Measurements from ENCODE around the gene KANSL1. TPM values are rescaled to one million over a fixed set of nuclear protein-coding genes. Genes with fewer than 3 reads are reported as not detected.
"Not testable (repeated sequence)": the region's sequence is repeated elsewhere in the genome, so short reads cannot be mapped to it uniquely, and the experiment has no call there.

Gene KANSL1
- total RNA-seq, 8 experiments from 2014 or later, result 36.9 to 96.5 (median 81.9) TPM

GRCh38 chr17:46020023-46020761, 173.0 kb downstream of the KANSL1 start:
- in situ Hi-C loops (cut with MboI; ENCODE audit: low pct_unique_long_range_greater_than_20kb in 2 of 9, low sequenced_read_pairs in 9 of 9, unreplicated experiment in 9 of 9), result no loop called here
- Histone ChIP-seq H3K4me3 (no peak overlapping the region), H3K27ac (no peak overlapping the region), H3K4me1 (replicated peaks in 1 of 2) (no peaks in the 10 kb centered on the region)
- WGBS, 10 experiments, result 60 to 100% (median 90%) methylated on average over 1 to 6 of the region's 14 CpGs; no CpG with 5 or more reads in 2 of the 10 experiments
- ATAC-seq (replicated peaks in 6 of 8), result peak in 2 of 8 experiments; percentile 23 to 60

DNA sequence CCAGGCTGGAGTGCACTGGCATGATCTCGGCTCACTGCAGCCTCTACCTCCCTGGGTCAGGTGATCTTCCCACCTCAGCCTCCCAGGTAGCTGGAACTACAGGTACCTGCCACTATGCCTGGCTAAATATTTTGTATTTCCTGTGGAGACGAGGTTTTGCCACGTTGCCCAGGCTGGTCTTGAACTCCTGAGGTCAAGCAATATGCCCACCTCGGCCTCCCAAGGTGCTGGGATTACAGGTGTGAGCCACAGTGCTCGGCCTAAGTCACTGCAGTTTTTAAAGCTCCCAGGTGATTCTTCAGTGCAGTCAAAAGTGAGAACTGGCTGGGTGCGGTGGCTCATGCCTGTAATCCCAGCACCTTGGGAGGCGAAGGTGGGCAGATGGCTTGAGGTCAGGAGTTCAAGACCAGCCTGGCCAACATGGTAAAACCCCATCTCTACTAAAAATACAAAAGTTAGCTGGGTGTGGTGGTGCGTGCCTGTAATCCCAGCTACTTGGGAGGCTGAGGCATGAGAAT, 173.8 kb downstream of the KANSL1 start:
- H3K27ac ChIP-seq; in situ Hi-C loops (cut with MboI; ENCODE audit: low pct_unique_long_range_greater_than_20kb in 2 of 9, low sequenced_read_pairs in 9 of 9, unreplicated experiment in 9 of 9); H3K4me1 ChIP-seq (replicated peaks in 1 of 2); H3K4me3 ChIP-seq; ATAC-seq (replicated peaks in 6 of 8): not testable (repeated sequence)
- 75 to 100% (median 90%) methylated on average over 1 to 7 of the region's 8 CpGs; no CpG with 5 or more reads in 3 of the 10 experiments for WGBS, 10 experiments

- H3K4me1 ChIP-seq (replicated peaks in 1 of 2), result peaks cover 2 to 5% of the 10 kb centered on the region in 2 donors
- ATAC-seq (replicated peaks in 6 of 8), result peak in 4 of 8 experiments; percentile 30 to 97 (median 77)
- H3K27ac ChIP-seq, result no peak overlapping the region
- in situ Hi-C loops (cut with MboI; ENCODE audit: low pct_unique_long_range_greater_than_20kb in 2 of 9, low sequenced_read_pairs in 9 of 9, unreplicated experiment in 9 of 9), result no loop called here
- 20 to 100% (median 77%) methylated on average over 1 to 7 of the region's 9 CpGs; no CpG with 5 or more reads in 4 of the 10 experiments for WGBS, 10 experiments
- no peak overlapping the region for H3K4me3 ChIP-seq
Observed at GRCh38 chr17:46013502-46014165, 179.6 kb downstream of the KANSL1 start.

DNA sequence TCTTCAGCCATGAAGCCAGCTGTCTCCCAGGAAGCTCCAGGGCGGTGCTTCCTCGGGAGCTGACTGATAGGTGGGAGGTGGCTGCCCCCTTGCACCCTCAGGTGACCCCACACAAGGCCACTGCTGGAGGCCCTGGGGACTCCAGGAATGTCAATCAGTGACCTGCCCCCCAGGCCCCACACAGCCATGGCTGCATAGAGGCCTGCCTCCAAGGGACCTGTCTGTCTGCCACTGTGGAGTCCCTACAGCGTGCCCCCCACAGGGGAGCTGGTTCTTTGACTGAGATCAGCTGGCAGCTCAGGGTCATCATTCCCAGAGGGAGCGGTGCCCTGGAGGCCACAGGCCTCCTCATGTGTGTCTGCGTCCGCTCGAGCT, 180.1 kb downstream of the KANSL1 start:
- Histone ChIP-seq H3K4me3 (no peak overlapping the region), H3K4me1 (replicated peaks in 1 of 2) (peaks cover 2 to 5% of the 10 kb centered on the region in 2 donors), H3K27ac (no peak overlapping the region)
- ATAC-seq (replicated peaks in 6 of 8), result no peak
- in situ Hi-C loops (cut with MboI; ENCODE audit: low pct_unique_long_range_greater_than_20kb in 2 of 9, low sequenced_read_pairs in 9 of 9, unreplicated experiment in 9 of 9), result no loop called here
- WGBS, 10 experiments, result 28 to 83% (median 60%) methylated on average over 1 to 6 of the region's 7 CpGs; no CpG with 5 or more reads in 5 of the 10 experiments

DNA sequence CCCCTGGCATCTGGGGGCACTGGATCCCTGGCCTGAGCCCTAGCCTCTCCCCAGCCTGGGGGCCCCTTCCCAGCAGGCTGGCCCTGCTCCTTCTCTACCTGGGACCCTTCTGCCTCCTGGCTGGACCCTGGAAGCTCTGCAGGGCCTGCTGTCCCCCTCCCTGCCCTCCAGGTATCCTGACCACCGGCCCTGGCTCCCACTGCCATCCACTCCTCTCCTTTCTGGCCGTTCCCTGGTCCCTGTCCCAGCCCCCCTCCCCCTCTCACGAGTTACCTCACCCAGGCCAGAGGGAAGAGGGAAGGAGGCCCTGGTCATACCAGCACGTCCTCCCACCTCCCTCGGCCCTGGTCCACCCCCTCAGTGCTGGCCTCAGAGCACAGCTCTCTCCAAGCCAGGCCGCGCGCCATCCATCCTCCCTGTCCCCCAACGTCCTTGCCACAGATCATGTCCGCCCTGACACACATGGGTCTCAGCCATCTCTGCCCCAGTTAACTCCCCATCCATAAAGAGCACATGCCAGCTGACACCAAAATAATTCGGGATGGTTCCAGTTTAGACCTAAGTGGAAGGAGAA, 180.6 kb downstream of the KANSL1 start:
- 63 to 95% (median 76%) methylated on average over 1 to 6 of the region's 11 CpGs; no CpG with 5 or more reads in 6 of the 10 experiments for WGBS, 10 experiments
- peaks cover 2 to 5% of the 10 kb centered on the region in 2 donors for H3K4me1 ChIP-seq (replicated peaks in 1 of 2)
- no peak overlapping the region for H3K4me3 ChIP-seq
- H3K27ac ChIP-seq, result no peak overlapping the region
- in situ Hi-C loops (cut with MboI; ENCODE audit: low pct_unique_long_range_greater_than_20kb in 2 of 9, low sequenced_read_pairs in 9 of 9, unreplicated experiment in 9 of 9), result no loop called here
- ATAC-seq (replicated peaks in 6 of 8), result peak in 1 of 8 experiments; percentile 16

GRCh38 chr17:46011711-46012505, 181.3 kb downstream of the KANSL1 start:
- ATAC-seq (replicated peaks in 6 of 8), result peak in 1 of 8 experiments; percentile 8
- in situ Hi-C loops (cut with MboI; ENCODE audit: low pct_unique_long_range_greater_than_20kb in 2 of 9, low sequenced_read_pairs in 9 of 9, unreplicated experiment in 9 of 9), result no loop called here
- 67 to 100% (median 95%) methylated on average over 2 to 4 of the region's 28 CpGs; no CpG with 5 or more reads in 5 of the 10 experiments for WGBS, 10 experiments
- no peak overlapping the region for H3K27ac ChIP-seq
- no peak overlapping the region for H3K4me3 ChIP-seq
- peaks cover 2 to 5% of the 10 kb centered on the region in 2 donors for H3K4me1 ChIP-seq (replicated peaks in 1 of 2)

DNA sequence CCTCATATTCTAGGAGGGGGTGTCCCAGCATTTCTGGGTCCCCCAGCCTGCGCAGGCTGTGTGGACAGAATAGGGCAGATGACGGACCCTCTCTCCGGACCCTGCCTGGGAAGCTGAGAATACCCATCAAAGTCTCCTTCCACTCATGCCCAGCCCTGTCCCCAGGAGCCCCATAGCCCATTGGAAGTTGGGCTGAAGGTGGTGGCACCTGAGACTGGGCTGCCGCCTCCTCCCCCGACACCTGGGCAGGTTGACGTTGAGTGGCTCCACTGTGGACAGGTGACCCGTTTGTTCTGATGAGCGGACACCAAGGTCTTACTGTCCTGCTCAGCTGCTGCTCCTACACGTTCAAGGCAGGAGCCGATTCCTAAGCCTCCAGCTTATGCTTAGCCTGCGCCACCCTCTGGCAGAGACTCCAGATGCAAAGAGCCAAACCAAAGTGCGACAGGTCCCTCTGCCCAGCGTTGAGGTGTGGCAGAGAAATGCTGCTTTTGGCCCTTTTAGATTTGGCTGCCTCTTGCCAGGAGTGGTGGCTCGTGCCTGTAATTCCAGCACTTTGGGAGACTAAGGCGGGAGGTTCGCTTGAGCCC, 182.5 kb downstream of the KANSL1 start:
- WGBS, 10 experiments, result 62 to 89% (median 83%) methylated on average over 1 to 10 of the region's 16 CpGs; no CpG with 5 or more reads in 3 of the 10 experiments
- ATAC-seq (replicated peaks in 6 of 8), result no peak

DNA sequence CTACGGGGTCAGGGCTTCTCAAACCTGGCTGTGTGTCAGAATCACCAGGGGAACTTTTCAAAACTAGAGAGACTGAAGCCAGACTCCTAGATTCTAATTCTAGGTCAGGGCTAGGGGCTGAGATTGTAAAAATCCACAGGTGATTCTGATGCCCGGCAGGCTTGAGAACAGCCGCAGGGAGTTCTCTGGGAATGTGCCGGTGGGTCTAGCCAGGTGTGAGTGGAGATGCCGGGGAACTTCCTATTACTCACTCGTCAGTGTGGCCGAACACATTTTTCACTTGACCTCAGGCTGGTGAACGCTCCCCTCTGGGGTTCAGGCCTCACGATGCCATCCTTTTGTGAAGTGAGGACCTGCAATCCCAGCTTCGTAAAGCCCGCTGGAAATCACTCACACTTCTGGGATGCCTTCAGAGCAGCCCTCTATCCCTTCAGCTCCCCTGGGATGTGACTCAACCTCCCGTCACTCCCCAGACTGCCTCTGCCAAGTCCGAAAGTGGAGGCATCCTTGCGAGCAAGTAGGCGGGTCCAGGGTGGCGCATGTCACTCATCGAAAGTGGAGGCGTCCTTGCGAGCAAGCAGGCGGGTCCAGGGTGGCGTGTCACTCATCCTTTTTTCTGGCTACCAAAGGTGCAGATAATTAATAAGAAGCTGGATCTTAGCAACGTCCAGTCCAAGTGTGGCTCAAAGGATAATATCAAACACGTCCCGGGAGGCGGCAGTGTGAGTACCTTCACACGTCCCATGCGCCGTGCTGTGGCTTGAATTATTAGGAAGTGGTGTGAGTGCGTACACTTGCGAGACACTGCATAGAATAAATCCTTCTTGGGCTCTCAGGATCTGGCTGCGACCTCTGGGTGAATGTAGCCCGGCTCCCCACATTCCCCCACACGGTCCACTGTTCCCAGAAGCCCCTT, 183.3 kb downstream of the KANSL1 start:
- Histone ChIP-seq H3K27ac (no peak overlapping the region), H3K4me1 (replicated peaks in 1 of 2) (peaks cover 2 to 5% of the 10 kb centered on the region in 2 donors), H3K4me3 (no peak overlapping the region)
- ATAC-seq (replicated peaks in 6 of 8), result peak in 1 of 8 experiments; percentile 49
- in situ Hi-C loops (cut with MboI; ENCODE audit: low pct_unique_long_range_greater_than_20kb in 2 of 9, low sequenced_read_pairs in 9 of 9, unreplicated experiment in 9 of 9), result no loop called here
- 21 to 100% (median 88%) methylated on average over 1 to 10 of the region's 33 CpGs; no CpG with 5 or more reads in 3 of the 10 experiments for whole genome bisulfite sequencing, 10 experiments

More for the DNA sequence above, 182.5 kb downstream of the KANSL1 start:
- H3K27ac ChIP-seq, result no peak overlapping the region
- no peak overlapping the region for H3K4me3 ChIP-seq
- H3K4me1 ChIP-seq (replicated peaks in 1 of 2), result peaks cover 2 to 5% of the 10 kb centered on the region in 2 donors
- in situ Hi-C loops (cut with MboI; ENCODE audit: low pct_unique_long_range_greater_than_20kb in 2 of 9, low sequenced_read_pairs in 9 of 9, unreplicated experiment in 9 of 9), result no loop called here

GRCh38 chr17:46008591-46008990, 184.6 kb downstream of the KANSL1 start:
- Histone ChIP-seq H3K4me3 (no peak overlapping the region), H3K27ac (no peak overlapping the region), H3K4me1 (replicated peaks in 1 of 2) (no peaks in the 10 kb centered on the region)
- ATAC-seq (replicated peaks in 6 of 8), result no peak
- WGBS, 10 experiments, result 76 to 100% (median 80%) methylated on average over 2 to 9 of the region's 9 CpGs; no CpG with 5 or more reads in 1 of the 10 experiments
- in situ Hi-C loops (cut with MboI; ENCODE audit: low pct_unique_long_range_greater_than_20kb in 2 of 9, low sequenced_read_pairs in 9 of 9, unreplicated experiment in 9 of 9), result no loop called here

DNA sequence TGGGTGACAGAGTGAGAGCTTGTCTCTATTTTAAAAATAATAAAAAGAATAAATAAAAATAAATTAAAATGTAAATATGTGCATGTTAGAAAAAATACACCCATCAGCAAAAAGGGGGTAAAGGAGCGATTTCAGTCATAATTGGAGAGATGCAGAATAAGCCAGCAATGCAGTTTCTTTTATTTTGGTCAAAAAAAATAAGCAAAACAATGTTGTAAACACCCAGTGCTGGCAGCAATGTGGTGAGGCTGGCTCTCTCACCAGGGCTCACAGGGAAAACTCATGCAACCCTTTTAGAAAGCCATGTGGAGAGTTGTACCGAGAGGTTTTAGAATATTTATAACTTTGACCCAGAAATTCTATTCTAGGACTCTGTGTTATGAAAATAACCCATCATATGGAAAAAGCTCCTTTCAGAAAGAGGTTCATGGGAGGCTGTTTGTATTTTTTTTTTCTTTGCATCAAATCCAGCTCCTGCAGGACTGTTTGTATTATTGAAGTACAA, 185.7 kb downstream of the KANSL1 start:
- no peak for ATAC-seq (replicated peaks in 6 of 8)
- Histone ChIP-seq H3K4me1 (replicated peaks in 1 of 2) (no peaks in the 10 kb centered on the region), H3K4me3 (no peak overlapping the region), H3K27ac (no peak overlapping the region)
- in situ Hi-C loops (cut with MboI; ENCODE audit: low pct_unique_long_range_greater_than_20kb in 2 of 9, low sequenced_read_pairs in 9 of 9, unreplicated experiment in 9 of 9), result no loop called here
- 0 to 100% (median 80%) methylated on average over 1 to 2 of the region's 2 CpGs; no CpG with 5 or more reads in 1 of the 10 experiments for WGBS, 10 experiments

GRCh38 chr17:46006082-46006481, 187.1 kb downstream of the KANSL1 start:
- H3K4me3 ChIP-seq; in situ Hi-C loops (cut with MboI; ENCODE audit: low pct_unique_long_range_greater_than_20kb in 2 of 9, low sequenced_read_pairs in 9 of 9, unreplicated experiment in 9 of 9): not testable (repeated sequence)

More at GRCh38 chr17:46006082-46006481, 187.1 kb downstream of the KANSL1 start:
- 100% methylated on average over 1 of the region's 1 CpG; no CpG with 5 or more reads in 1 of the 10 experiments for WGBS, 10 experiments
- H3K27ac ChIP-seq; ATAC-seq (replicated peaks in 6 of 8); H3K4me1 ChIP-seq (replicated peaks in 1 of 2): not testable (repeated sequence)

All from motor neuron (in vitro differentiated cells).